ENCODE results near the gene METTL25B.
A peak's percentile ranks its signal among the peaks of the same experiment; 100 is the strongest.

The METTL25B gene

DNA sequence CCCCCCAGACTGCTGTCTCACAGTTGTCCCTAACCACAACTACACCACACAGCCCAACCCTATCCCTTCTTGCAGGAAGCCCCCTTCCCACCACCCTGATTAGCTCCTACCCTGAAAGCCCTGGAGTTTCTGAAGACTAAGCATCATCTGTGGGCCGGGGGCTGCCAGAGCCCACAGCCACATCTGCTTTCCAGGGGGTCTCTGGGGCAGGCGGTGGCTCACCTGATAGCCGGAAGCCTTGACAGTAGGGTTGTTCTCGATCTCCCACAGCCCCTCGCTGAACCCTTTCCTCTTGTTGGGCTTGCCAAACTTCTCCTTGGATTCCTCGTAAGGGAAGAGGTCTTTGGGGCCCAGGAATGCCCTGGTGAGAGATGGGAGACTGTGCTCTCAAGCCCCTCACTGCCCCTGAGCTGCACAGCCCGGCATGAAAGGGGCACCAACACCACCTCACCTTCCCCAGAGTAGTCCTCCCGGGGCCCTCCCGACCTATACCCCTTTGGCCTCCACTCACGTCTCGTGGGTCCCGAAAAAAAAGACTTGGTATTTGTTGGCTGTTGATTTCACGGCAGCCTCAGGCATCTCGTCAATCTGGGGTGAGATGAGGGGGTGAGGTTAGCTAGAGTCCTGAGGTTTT is 16.6 kb downstream of the METTL25B start:
- no peak for DNase-seq (ENCODE audit: low read depth)
- no peak overlapping the region for H3K4me3 ChIP-seq (ENCODE audit: low read depth, low read length)
- TF ChIP-seq, protein P1, sequence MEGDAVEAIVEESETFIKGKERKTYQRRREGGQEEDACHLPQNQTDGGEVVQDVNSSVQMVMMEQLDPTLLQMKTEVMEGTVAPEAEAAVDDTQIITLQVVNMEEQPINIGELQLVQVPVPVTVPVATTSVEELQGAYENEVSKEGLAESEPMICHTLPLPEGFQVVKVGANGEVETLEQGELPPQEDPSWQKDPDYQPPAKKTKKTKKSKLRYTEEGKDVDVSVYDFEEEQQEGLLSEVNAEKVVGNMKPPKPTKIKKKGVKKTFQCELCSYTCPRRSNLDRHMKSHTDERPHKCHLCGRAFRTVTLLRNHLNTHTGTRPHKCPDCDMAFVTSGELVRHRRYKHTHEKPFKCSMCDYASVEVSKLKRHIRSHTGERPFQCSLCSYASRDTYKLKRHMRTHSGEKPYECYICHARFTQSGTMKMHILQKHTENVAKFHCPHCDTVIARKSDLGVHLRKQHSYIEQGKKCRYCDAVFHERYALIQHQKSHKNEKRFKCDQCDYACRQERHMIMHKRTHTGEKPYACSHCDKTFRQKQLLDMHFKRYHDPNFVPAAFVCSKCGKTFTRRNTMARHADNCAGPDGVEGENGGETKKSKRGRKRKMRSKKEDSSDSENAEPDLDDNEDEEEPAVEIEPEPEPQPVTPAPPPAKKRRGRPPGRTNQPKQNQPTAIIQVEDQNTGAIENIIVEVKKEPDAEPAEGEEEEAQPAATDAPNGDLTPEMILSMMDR (IDR thresholded peaks at IDR 0.05; ENCODE audit: low read depth, low read length, missing control alignments) = no peak

DNA sequence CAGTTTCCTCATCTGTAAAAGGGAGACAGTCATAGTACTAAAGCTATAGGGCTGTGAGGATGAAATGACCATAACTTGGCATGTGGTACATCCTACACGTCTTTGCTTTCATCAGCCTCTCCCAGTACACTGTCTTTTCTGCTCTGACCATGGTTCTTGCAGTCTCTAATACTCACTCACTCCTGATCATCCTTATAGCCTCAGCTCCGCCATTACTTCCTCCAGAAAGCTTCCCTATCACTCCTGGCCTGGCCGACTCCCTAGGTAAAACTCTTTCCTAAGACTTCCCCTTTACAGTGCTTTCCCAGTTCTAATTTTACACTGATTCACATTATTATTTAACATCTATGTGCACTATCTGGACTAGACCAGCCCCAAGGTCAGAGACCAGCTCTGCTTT is 17.6 kb downstream of the METTL25B start:
- H3K4me3 ChIP-seq (ENCODE audit: low read depth, low read length) = no peak overlapping the region
- no peak for DNase-seq (ENCODE audit: low read depth)
- TF ChIP-seq, protein P1 (IDR thresholded peaks at IDR 0.05; ENCODE audit: low read depth, low read length, missing control alignments) = no peak

GRCh38 chr1:156746406-156746727 is 18.1 kb downstream of the METTL25B start:
- H3K4me3 ChIP-seq (ENCODE audit: low read depth, low read length) = no peak overlapping the region
- no peak for DNase-seq (ENCODE audit: low read depth)
- TF ChIP-seq, protein P1 (IDR thresholded peaks at IDR 0.05; ENCODE audit: low read depth, low read length, missing control alignments) = no peak

GRCh38 chr1:156746728-156747631 is 18.7 kb downstream of the METTL25B start:
- no peak for DNase-seq (ENCODE audit: low read depth)
- TF ChIP-seq, protein P1 (IDR thresholded peaks at IDR 0.05; ENCODE audit: low read depth, low read length, missing control alignments) = peak; percentile 43
- peak overlapping the region; percentile 98 for H3K4me3 ChIP-seq (ENCODE audit: low read depth, low read length)

- H3K4me3 ChIP-seq (ENCODE audit: low read depth, low read length) = peak overlapping the region; percentile 98
- TF ChIP-seq, protein P1 (IDR thresholded peaks at IDR 0.05; ENCODE audit: low read depth, low read length, missing control alignments) = no peak
- DNase-seq (ENCODE audit: low read depth) = no peak
Observed at GRCh38 chr1:156747742-156748669, 19.7 kb downstream of the METTL25B start.

DNA sequence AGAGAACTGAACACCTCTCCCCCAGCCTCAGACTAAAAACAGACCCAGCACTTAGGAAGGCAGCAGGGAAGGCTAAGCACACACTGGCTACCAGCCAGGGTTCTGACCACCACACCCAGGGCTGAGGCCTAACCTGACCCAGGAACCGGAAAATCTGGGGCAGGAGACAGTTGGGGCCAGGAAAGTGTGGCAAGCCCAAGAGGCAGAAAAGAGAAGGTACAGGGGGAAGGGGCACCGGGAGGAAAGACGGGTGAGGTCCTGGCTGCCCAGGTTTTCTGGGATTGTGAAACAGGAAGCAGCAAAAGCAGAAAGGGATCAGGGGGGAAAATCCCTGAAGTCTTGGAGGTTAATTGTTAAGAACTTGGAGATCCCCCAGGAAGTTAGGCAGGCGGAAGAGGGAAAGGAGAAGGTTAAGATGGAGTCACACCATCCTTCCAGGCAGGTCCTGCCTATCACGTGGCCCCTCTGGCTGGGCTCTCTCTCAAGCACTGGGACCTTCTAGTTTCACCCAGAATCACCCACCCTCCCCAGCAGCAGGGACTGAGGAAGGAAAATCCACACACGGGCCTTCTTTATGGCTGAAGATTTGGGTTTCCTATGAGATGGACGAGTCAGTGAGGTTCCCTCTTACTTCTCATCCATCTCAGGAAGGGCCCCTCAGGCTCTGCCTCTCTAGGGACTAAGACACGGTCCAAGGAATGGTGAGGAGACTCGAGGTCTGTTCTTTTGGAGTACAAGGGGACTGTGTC is 20.6 kb downstream of the METTL25B start:
- peak overlapping the region; percentile 98 for H3K4me3 ChIP-seq (ENCODE audit: low read depth, low read length)
- DNase-seq (ENCODE audit: low read depth) = no peak
- TF ChIP-seq, protein P1 (IDR thresholded peaks at IDR 0.05; ENCODE audit: low read depth, low read length, missing control alignments) = no peak
